Measurements from ENCODE around the gene FBLN2.

GRCh38 chr3:13637311-13637891 is 88.5 kb downstream of the FBLN2 start:
- TF ChIP-seq, protein P1, sequence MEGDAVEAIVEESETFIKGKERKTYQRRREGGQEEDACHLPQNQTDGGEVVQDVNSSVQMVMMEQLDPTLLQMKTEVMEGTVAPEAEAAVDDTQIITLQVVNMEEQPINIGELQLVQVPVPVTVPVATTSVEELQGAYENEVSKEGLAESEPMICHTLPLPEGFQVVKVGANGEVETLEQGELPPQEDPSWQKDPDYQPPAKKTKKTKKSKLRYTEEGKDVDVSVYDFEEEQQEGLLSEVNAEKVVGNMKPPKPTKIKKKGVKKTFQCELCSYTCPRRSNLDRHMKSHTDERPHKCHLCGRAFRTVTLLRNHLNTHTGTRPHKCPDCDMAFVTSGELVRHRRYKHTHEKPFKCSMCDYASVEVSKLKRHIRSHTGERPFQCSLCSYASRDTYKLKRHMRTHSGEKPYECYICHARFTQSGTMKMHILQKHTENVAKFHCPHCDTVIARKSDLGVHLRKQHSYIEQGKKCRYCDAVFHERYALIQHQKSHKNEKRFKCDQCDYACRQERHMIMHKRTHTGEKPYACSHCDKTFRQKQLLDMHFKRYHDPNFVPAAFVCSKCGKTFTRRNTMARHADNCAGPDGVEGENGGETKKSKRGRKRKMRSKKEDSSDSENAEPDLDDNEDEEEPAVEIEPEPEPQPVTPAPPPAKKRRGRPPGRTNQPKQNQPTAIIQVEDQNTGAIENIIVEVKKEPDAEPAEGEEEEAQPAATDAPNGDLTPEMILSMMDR (IDR thresholded peaks at IDR 0.05; ENCODE audit: low read depth, low read length): no peak
- no peak for TF ChIP-seq POLR2A (IDR thresholded peaks at IDR 0.05; ENCODE audit: extremely low read depth, insufficient read length)
